Measurements from ENCODE around the gene XIRP2.

XIRP2 gene

GRCh38 chr2:166961933-166962332 is 73.7 kb downstream of the XIRP2 start:
- no peak overlapping the region for H3K4me3 ChIP-seq (ENCODE audit: low read depth, low read length)
- DNase-seq (ENCODE audit: low read depth): no peak
- TF ChIP-seq MAX (IDR thresholded peaks at IDR 0.05; ENCODE audit: low read depth, low read length) (no peak), POLR2A (IDR thresholded peaks at IDR 0.05; ENCODE audit: extremely low read depth, insufficient read length) (no peak), CTCF (IDR thresholded peaks at IDR 0.05; ENCODE audit: low read depth, low read length) (no peak), MYC (IDR thresholded peaks at IDR 0.05; ENCODE audit: low read depth, low read length) (no peak)

- DNase-seq (ENCODE audit: low read depth): no peak
Measured at GRCh38 chr2:166969486-166969885, 81.2 kb downstream of the XIRP2 start.

DNA sequence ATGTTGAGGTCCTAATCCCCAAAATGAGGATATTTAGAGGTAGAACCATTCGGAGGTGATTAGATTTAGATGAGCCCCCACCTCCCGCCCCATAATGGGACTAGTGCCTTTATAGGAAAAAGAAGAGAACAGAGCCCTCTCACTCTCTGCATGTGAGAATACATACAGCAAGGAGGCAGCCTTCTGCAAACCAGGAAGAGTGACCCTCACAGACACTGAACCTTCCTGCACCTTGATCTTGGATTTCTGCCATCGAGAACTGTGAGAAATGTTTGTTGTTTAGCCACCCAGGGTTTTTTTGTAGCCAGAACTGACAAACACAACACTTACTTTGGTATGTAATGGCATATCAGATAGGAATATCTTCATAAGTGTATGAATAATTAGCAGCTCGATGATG is 83.7 kb downstream of the XIRP2 start:
- H3K4me3 ChIP-seq (ENCODE audit: low read depth, low read length): no peak overlapping the region
- TF ChIP-seq POLR2A (IDR thresholded peaks at IDR 0.05; ENCODE audit: extremely low read depth, insufficient read length) (no peak), MAX (IDR thresholded peaks at IDR 0.05; ENCODE audit: low read depth, low read length) (no peak), CTCF (IDR thresholded peaks at IDR 0.05; ENCODE audit: low read depth, low read length) (no peak), MYC (IDR thresholded peaks at IDR 0.05; ENCODE audit: low read depth, low read length) (no peak)
- no peak for DNase-seq (ENCODE audit: low read depth)

More at GRCh38 chr2:166969486-166969885, 81.2 kb downstream of the XIRP2 start:
- no peak overlapping the region for H3K4me3 ChIP-seq (ENCODE audit: low read depth, low read length)
- no peak for TF ChIP-seq MAX (IDR thresholded peaks at IDR 0.05; ENCODE audit: low read depth, low read length)
- no peak for TF ChIP-seq MYC (IDR thresholded peaks at IDR 0.05; ENCODE audit: low read depth, low read length)
- TF ChIP-seq POLR2A (IDR thresholded peaks at IDR 0.05; ENCODE audit: extremely low read depth, insufficient read length): no peak
- TF ChIP-seq CTCF (IDR thresholded peaks at IDR 0.05; ENCODE audit: low read depth, low read length): no peak

GRCh38 chr2:166972418-166972817 is 84.1 kb downstream of the XIRP2 start:
- no peak for TF ChIP-seq POLR2A (IDR thresholded peaks at IDR 0.05; ENCODE audit: extremely low read depth, insufficient read length)
- no peak overlapping the region for H3K4me3 ChIP-seq (ENCODE audit: low read depth, low read length)
- no peak for DNase-seq (ENCODE audit: low read depth)

GRCh38 chr2:166984188-166984587 is 95.9 kb downstream of the XIRP2 start:
- no peak overlapping the region for H3K4me3 ChIP-seq (ENCODE audit: low read depth, low read length)
- no peak for TF ChIP-seq MAX (IDR thresholded peaks at IDR 0.05; ENCODE audit: low read depth, low read length)
- no peak for TF ChIP-seq CTCF (IDR thresholded peaks at IDR 0.05; ENCODE audit: low read depth, low read length)
- no peak for TF ChIP-seq MYC (IDR thresholded peaks at IDR 0.05; ENCODE audit: low read depth, low read length)
- no peak for TF ChIP-seq POLR2A (IDR thresholded peaks at IDR 0.05; ENCODE audit: extremely low read depth, insufficient read length)
- no peak for DNase-seq (ENCODE audit: low read depth)

GRCh38 chr2:166984797-166985196 is 96.5 kb downstream of the XIRP2 start:
- TF ChIP-seq MYC (IDR thresholded peaks at IDR 0.05; ENCODE audit: low read depth, low read length) (no peak), POLR2A (IDR thresholded peaks at IDR 0.05; ENCODE audit: extremely low read depth, insufficient read length) (no peak), MAX (IDR thresholded peaks at IDR 0.05; ENCODE audit: low read depth, low read length) (no peak), CTCF (IDR thresholded peaks at IDR 0.05; ENCODE audit: low read depth, low read length) (no peak)
- DNase-seq (ENCODE audit: low read depth): no peak

More at GRCh38 chr2:166984797-166985196, 96.5 kb downstream of the XIRP2 start:
- no peak overlapping the region for H3K4me3 ChIP-seq (ENCODE audit: low read depth, low read length)
